CD4-positive, alpha-beta T cell treated with Interleukin-15 for 4 hours (primary cell): Measurements from ENCODE around the gene GNB4.

Experiments used
- DNase-seq: peaks from one replicate; pipeline ENCODE4 v3.0.0-alpha.2; 2020; ENCODE audit warnings: low spot score

Gene GNB4

DNA sequence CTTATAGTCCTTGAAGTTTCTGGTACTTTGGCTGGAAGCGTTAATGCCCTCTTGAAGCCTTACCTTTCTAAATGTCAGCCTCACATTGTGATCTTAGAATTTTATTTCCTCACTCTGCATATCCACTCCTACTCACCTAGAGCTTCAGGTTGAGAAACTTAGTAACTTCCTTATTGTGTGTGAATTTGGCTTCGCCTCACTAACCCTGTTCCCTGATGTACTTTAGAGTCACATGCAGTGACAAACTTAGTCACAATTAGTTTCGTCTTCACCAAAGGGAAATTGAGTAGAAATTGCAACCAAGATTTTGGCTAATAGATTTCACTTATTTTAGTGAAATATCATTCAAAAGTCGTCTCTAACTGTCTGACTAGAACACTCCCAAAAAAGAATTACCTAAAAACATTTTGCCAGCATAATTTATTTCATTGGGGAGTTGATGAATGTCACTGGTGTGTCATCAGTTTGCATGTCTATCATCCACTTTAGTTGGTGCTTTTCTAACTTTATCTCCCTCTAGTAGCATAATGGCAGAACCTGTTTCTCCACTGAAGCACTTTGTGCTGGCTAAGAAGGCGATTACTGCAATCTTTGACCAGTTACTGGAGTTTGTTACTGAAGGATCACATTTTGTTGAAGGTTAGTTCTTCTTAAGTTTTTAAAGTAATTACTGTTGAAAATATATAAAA is 102.8 kb downstream of the GNB4 start:
- DNase-seq, result no peak

DNA sequence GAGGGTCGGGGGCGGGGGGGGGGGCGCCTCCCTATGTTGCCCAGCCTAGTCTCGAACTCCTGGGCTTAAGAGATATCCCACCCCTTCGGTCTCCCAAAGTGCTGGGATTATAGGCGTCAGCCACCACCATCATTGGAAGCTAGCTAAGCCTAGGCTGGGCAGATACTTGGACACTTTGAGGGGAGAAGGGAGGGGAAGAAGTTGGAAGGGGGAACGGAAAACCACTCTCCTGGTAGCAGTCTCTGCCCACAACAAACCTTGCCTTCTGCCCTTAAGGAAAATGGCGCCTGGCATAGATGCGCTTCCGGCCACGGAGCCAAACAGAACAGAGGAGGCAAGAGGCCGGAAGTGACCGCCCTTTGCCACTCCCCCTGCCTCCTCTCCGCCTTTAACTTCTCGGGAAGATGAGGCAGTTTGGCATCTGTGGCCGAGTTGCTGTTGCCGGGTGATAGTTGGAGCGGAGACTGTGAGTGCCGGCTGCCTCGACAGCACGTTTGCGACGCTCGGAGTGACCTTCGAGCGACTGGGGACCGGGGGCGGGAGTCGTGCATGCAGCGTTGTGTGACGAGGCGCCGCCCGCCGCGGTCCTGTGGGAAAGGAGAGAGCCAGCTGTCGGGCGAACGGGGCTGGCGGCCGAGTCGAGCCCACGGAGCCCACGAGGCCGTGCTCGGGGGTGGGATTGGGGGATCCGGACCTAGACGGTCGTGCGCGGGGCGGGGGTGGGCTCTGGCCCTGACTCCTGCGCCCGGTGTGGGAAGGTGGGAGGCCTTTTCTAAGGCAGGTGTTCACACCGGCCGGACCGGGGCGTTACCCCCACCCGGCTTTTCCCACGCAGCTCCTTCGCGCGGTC is 103.7 kb downstream of the GNB4 start, which contains the start of gene MFN1:
Gene MFN1, plus strand, starts transcription at position 365 of the 850 bp plus-strand sequence. CDS start 1,143 bp downstream, outside the sequence.
- DNase-seq, result peak; percentile 90
